ENCODE data around the gene CYTH1.

- TF ChIP-seq, protein P1, sequence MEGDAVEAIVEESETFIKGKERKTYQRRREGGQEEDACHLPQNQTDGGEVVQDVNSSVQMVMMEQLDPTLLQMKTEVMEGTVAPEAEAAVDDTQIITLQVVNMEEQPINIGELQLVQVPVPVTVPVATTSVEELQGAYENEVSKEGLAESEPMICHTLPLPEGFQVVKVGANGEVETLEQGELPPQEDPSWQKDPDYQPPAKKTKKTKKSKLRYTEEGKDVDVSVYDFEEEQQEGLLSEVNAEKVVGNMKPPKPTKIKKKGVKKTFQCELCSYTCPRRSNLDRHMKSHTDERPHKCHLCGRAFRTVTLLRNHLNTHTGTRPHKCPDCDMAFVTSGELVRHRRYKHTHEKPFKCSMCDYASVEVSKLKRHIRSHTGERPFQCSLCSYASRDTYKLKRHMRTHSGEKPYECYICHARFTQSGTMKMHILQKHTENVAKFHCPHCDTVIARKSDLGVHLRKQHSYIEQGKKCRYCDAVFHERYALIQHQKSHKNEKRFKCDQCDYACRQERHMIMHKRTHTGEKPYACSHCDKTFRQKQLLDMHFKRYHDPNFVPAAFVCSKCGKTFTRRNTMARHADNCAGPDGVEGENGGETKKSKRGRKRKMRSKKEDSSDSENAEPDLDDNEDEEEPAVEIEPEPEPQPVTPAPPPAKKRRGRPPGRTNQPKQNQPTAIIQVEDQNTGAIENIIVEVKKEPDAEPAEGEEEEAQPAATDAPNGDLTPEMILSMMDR (IDR thresholded peaks at IDR 0.05), result no peak
- TF ChIP-seq EZH2 (IDR thresholded peaks at IDR 0.05; ENCODE audit: borderline replicate concordance, insufficient read depth, low read depth, low read length, poor library complexity, severe bottlenecking), result no peak
These were observed 139.4 kb downstream of the CYTH1 start for GRCh38 chr17:78642707-78643106.

All from B cell (primary cell).